Keratinocyte (primary cell): ENCODE measurements around the gene DPP9. TPM values are rescaled to one million over a fixed set of nuclear protein-coding genes. Genes with fewer than 3 reads are reported as not detected.

ENCODE experiments used
- DNase-seq: peaks from one replicate; pipeline ENCODE4 v3.0.0-alpha.2; 2011; ENCODE audit warnings: low read depth, missing footprints, low spot score
- FAIRE-seq: peaks from 2 replicates; lab custom pipeline; 2011; peaks lifted over from hg19 to GRCh38; lab: Jason Lieb, UNC
- H2AFZ ChIP-seq: 2 replicates; pipeline ENCODE4 v1.6.0; 2012; ENCODE audit warnings: low read length, control low read depth, inconsistent platforms; ENCODE audit not compliant: control insufficient read depth
- H3K27ac ChIP-seq: 2 replicates; pipeline ENCODE4 v1.5.1; 2011; ENCODE audit warnings: low read length; ENCODE audit not compliant: control insufficient read depth, insufficient read depth
- H3K27me3 ChIP-seq: 3 replicates; pipeline ENCODE4 v1.6.0; 2011; ENCODE audit warnings: low read length; ENCODE audit not compliant: control insufficient read depth, insufficient read depth; ENCODE audit errors: extremely low read depth
- H3K36me3 ChIP-seq, 2 experiments: 2 replicates in 1 of 2; 3 replicates in 1 of 2; pipeline ENCODE4 v1.5.1; 2011; ENCODE audit warnings: low read length in 2 of 2, mild to moderate bottlenecking in 1 of 2; ENCODE audit not compliant: control insufficient read depth in 2 of 2, insufficient read depth in 2 of 2; ENCODE audit errors: extremely low read depth in 1 of 2
- H3K4me1 ChIP-seq: 3 replicates; pipeline ENCODE4 v1.5.1; 2011; ENCODE audit warnings: low read length; ENCODE audit not compliant: control insufficient read depth, insufficient read depth; ENCODE audit errors: extremely low read depth
- H3K4me2 ChIP-seq: 3 replicates; pipeline ENCODE4 v1.6.0; 2011; ENCODE audit warnings: low read depth, low read length; ENCODE audit not compliant: control insufficient read depth, insufficient read depth; ENCODE audit errors: extremely low read depth
- H3K4me3 ChIP-seq, 3 experiments: fragments of 200-600 bp in 1 of 3; sonication (generic) in 1 of 3; 2 replicates in 2 of 3; 3 replicates in 1 of 3; pipeline ENCODE4 v1.5.1; 2011 to 2016; ENCODE audit warnings: low read length in 3 of 3, mild to moderate bottlenecking in 3 of 3, control low read depth in 2 of 3, inconsistent platforms in 1 of 3, low read depth in 1 of 3, mixed read lengths in 1 of 3, mixed run types in 1 of 3, moderate library complexity in 1 of 3; ENCODE audit not compliant: control insufficient read depth in 2 of 3, insufficient read depth in 2 of 3; ENCODE audit errors: extremely low read depth in 1 of 3
- H3K79me2 ChIP-seq: 2 replicates; pipeline ENCODE4 v1.6.0; 2012; ENCODE audit warnings: low read length; ENCODE audit not compliant: control insufficient read depth, insufficient read depth
- H3K9ac ChIP-seq: 3 replicates; pipeline ENCODE4 v1.6.0; 2011; ENCODE audit warnings: low read length; ENCODE audit not compliant: control insufficient read depth, insufficient read depth; ENCODE audit errors: extremely low read depth
- H3K9me1 ChIP-seq: 3 replicates; pipeline ENCODE4 v1.6.0; 2011; ENCODE audit warnings: low read length; ENCODE audit not compliant: control insufficient read depth, insufficient read depth; ENCODE audit errors: extremely low read depth
- H3K9me3 ChIP-seq: 2 replicates; pipeline ENCODE4 v1.5.1; 2012; ENCODE audit warnings: low read depth, low read length; ENCODE audit not compliant: control insufficient read depth
- H4K20me1 ChIP-seq: 3 replicates; pipeline ENCODE4 v1.6.0; 2011; ENCODE audit warnings: low read length; ENCODE audit not compliant: control insufficient read depth, insufficient read depth; ENCODE audit errors: extremely low read depth
- EZH2 ChIP-seq: IDR thresholded peaks from one replicate; pipeline ENCODE4 v1.6.1; 2012; ENCODE audit warnings: inconsistent platforms, mild to moderate bottlenecking, low read length, moderate library complexity
- dilution Hi-C: fragments of 300-500 bp; cut with MboI; formaldehyde crosslinking; loops from one replicate; pipeline ENCODE4 v1.7.0; 2020; ENCODE audit warnings: low sequenced_read_pairs; ENCODE audit not compliant: extremely low pct_ligation_motif_present
- polyA plus RNA-seq, 5 experiments: library from polyadenylated mRNA; depleted of rRNA in 3 of 5; stranded (reverse) in 3 of 5; stranded (forward) in 1 of 5; unstranded in 1 of 5; fragments of >200 nt; gene quantifications; 1 replicate in 1 of 5; 2 replicates in 3 of 5; 3 replicates in 1 of 5; pipeline versions ENCODE4 v1.2.1 to v1.2.3, GENCODE V29; 2011 to 2012; ENCODE audit warnings: missing spikeins in 2 of 5, low read depth in 1 of 5, low replicate concordance in 1 of 5
- TF ChIP-seq, protein P1 (sequence below), 3 experiments: IDR thresholded peaks in 1 of 3; conservative IDR thresholded peaks in 1 of 3; optimal IDR thresholded peaks in 1 of 3; 2 replicates in 2 of 3; 3 replicates in 1 of 3; pipeline versions ENCODE3 to v1.5.1; 2011; ENCODE audit warnings: low read length in 3 of 3, mild to moderate bottlenecking in 3 of 3, moderate library complexity in 2 of 3, control low read depth in 1 of 3, inconsistent platforms in 1 of 3; ENCODE audit not compliant: insufficient read depth in 2 of 3; ENCODE audit errors: extremely low read depth in 1 of 3

DPP9 gene
- polyA plus RNA-seq, 1 donor (not counting 4 experiments of a cell fraction or from before 2014, with no cell fraction given): 19.2 TPM

GRCh38 chr19:4740092-4740491 is 16.4 kb upstream of the DPP9 start:
- no peak for DNase-seq
- H3K4me3 ChIP-seq: no peak overlapping the region
- no peaks in the 10 kb centered on the region for H3K9me1 ChIP-seq
- H3K27ac ChIP-seq: no peak overlapping the region
- no peaks in the 10 kb centered on the region for H3K9me3 ChIP-seq
- no peak overlapping the region for H3K4me2 ChIP-seq
- no peak overlapping the region for H3K9ac ChIP-seq
- no peaks in the 10 kb centered on the region for H3K36me3 ChIP-seq
- H3K4me1 ChIP-seq: peaks cover 7% of the 10 kb centered on the region
- no peaks in the 10 kb centered on the region for H3K79me2 ChIP-seq
- TF ChIP-seq, protein P1, sequence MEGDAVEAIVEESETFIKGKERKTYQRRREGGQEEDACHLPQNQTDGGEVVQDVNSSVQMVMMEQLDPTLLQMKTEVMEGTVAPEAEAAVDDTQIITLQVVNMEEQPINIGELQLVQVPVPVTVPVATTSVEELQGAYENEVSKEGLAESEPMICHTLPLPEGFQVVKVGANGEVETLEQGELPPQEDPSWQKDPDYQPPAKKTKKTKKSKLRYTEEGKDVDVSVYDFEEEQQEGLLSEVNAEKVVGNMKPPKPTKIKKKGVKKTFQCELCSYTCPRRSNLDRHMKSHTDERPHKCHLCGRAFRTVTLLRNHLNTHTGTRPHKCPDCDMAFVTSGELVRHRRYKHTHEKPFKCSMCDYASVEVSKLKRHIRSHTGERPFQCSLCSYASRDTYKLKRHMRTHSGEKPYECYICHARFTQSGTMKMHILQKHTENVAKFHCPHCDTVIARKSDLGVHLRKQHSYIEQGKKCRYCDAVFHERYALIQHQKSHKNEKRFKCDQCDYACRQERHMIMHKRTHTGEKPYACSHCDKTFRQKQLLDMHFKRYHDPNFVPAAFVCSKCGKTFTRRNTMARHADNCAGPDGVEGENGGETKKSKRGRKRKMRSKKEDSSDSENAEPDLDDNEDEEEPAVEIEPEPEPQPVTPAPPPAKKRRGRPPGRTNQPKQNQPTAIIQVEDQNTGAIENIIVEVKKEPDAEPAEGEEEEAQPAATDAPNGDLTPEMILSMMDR (optimal IDR thresholded peaks at IDR 0.05 in 1 of 3, IDR thresholded peaks at IDR 0.05 in 1 of 3, conservative IDR thresholded peaks at IDR 0.05 in 1 of 3; ENCODE audit: extremely low read depth in 1 of 3, insufficient read depth in 2 of 3, low read length in 3 of 3): no peak
- no peak for FAIRE-seq
- peaks cover 4% of the 10 kb centered on the region for H3K27me3 ChIP-seq
- dilution Hi-C loops: no loop called here
- H4K20me1 ChIP-seq: peaks cover 2% of the 10 kb centered on the region
- no peak overlapping the region for H2AFZ ChIP-seq

- dilution Hi-C loops: no loop called here
- DNase-seq (no peak), FAIRE-seq (no peak)
- no peaks in the 10 kb centered on the region for H3K9me1 ChIP-seq
- no peaks in the 10 kb centered on the region for H3K4me1 ChIP-seq
- no peak overlapping the region for H3K27ac ChIP-seq
- H3K79me2 ChIP-seq: no peaks in the 10 kb centered on the region
- no peak overlapping the region for H2AFZ ChIP-seq
- TF ChIP-seq, protein P1 (optimal IDR thresholded peaks at IDR 0.05 in 1 of 3, IDR thresholded peaks at IDR 0.05 in 1 of 3, conservative IDR thresholded peaks at IDR 0.05 in 1 of 3; ENCODE audit: extremely low read depth in 1 of 3, insufficient read depth in 2 of 3, low read length in 3 of 3): no peak
- TF ChIP-seq EZH2: no peak
- no peaks in the 10 kb centered on the region for H3K9me3 ChIP-seq
- H3K27me3 ChIP-seq: peaks cover 4% of the 10 kb centered on the region
- H4K20me1 ChIP-seq: no peaks in the 10 kb centered on the region
- no peak overlapping the region for H3K9ac ChIP-seq
- H3K4me2 ChIP-seq: no peak overlapping the region
- H3K36me3 ChIP-seq: no peaks in the 10 kb centered on the region
- no peak overlapping the region for H3K4me3 ChIP-seq
These were observed 15.1 kb upstream of the DPP9 start for GRCh38 chr19:4738734-4739133.
